DOHH2 (cell line): Measurements from ENCODE around the gene RABL3.
"Not testable (repeated sequence)": the region's sequence is repeated elsewhere in the genome, so short reads cannot be mapped to it uniquely, and the experiment has no call there.

Source experiments
- H3F3A ChIP-seq: fragments of 200-600 bp; sonication (generic), shearing (Covaris generic); 2 replicates; pipeline ENCODE4 v1.6.0; 2016; ENCODE audit warnings: antibody characterized with exemption, mild to moderate bottlenecking; ENCODE audit not compliant: control insufficient read depth, insufficient read depth
- H3K27ac ChIP-seq: fragments of 200-600 bp; sonication (generic); 2 replicates; pipeline ENCODE4 v1.5.1; 2014; ENCODE audit warnings: low read depth, mild to moderate bottlenecking, low read length, moderate library complexity
- H3K27me3 ChIP-seq: fragments of 200-600 bp; sonication (generic); 2 replicates; pipeline ENCODE4 v1.6.1; 2014; ENCODE audit warnings: mild to moderate bottlenecking, low read length, mixed read lengths; ENCODE audit not compliant: control insufficient read depth
- H3K36me3 ChIP-seq: fragments of 200-600 bp; sonication (generic); 2 replicates; pipeline ENCODE4 v1.6.1; 2014; ENCODE audit warnings: mild to moderate bottlenecking, low read length, moderate library complexity, mixed read lengths; ENCODE audit not compliant: control insufficient read depth
- H3K4me1 ChIP-seq: fragments of 200-600 bp; sonication (generic); 2 replicates; pipeline ENCODE4 v1.6.1; 2014; ENCODE audit warnings: mild to moderate bottlenecking, low read length, mixed read lengths; ENCODE audit not compliant: control insufficient read depth
- H3K4me2 ChIP-seq: fragments of 200-600 bp; sonication (generic); 2 replicates; pipeline ENCODE4 v1.6.0; 2014; ENCODE audit warnings: mild to moderate bottlenecking, low read length, moderate library complexity
- H3K4me3 ChIP-seq: fragments of 200-600 bp; sonication (generic); 2 replicates; pipeline ENCODE4 v1.5.1; 2014; ENCODE audit warnings: mild to moderate bottlenecking, low read length, mixed read lengths
- H3K79me2 ChIP-seq: fragments of 200-600 bp; sonication (generic); 2 replicates; pipeline ENCODE4 v1.6.1; 2014; ENCODE audit warnings: mild to moderate bottlenecking, low read length, mixed read lengths; ENCODE audit not compliant: control insufficient read depth
- H3K9me2 ChIP-seq: fragments of 200-600 bp; sonication (generic); replicated peaks from 2 replicates; pipeline ENCODE4 v1.6.1; 2014; ENCODE audit warnings: mild to moderate bottlenecking, low read length, mixed read lengths; ENCODE audit not compliant: control insufficient read depth
- H3K9me3 ChIP-seq: fragments of 200-600 bp; sonication (generic); 2 replicates; pipeline ENCODE4 v1.6.1; 2014; ENCODE audit warnings: antibody characterized with exemption, low read length, mixed read lengths; ENCODE audit not compliant: control insufficient read depth, insufficient read depth
- H4K20me1 ChIP-seq: fragments of 200-600 bp; sonication (generic); 2 replicates; pipeline ENCODE4 v1.6.0; 2014; ENCODE audit warnings: low read depth, mild to moderate bottlenecking, antibody characterized with exemption, low read length, moderate library complexity; ENCODE audit not compliant: control insufficient read depth, insufficient read depth
- EZH2phosphoT487 ChIP-seq: fragments of 200-600 bp; sonication (generic); IDR thresholded peaks from 2 replicates; pipeline ENCODE4 v1.6.1; 2017; ENCODE audit warnings: borderline replicate concordance, mild to moderate bottlenecking, antibody characterized with exemption, low read length, moderate library complexity, mixed read lengths
- TF ChIP-seq, protein P1 (sequence below): fragments of 200-600 bp; sonication (generic); IDR thresholded peaks from one replicate; pipeline ENCODE4 v1.5.1; 2014; ENCODE audit warnings: antibody characterized with exemption, mild to moderate bottlenecking, low read depth, low read length; ENCODE audit not compliant: poor library complexity, severe bottlenecking

RABL3 gene

DNA sequence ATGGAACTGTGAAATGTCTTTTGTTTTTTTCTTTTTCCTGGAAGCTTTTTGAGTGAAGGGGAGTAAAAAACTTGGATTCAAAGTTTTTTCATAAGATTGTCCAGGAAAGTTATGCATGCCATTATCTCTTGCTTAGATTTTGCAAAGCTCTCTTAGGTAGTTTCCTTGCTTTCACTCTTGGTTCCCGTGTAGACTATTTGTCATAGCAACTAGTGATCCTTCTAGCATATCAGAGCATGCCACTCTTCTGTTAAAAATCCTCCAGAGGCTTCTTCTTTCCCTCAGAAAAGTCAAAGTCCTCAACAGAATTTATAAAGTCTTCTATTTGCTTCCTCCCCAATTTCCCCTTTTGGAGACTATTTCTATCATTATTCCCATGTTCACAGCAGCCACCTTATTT, 21.3 kb upstream of the RABL3 start:
- no peaks in the 10 kb centered on the region for H3F3A ChIP-seq
- no peaks in the 10 kb centered on the region for H3K4me1 ChIP-seq
- no peaks in the 10 kb centered on the region for H4K20me1 ChIP-seq
- peaks cover 64% of the 10 kb centered on the region for H3K79me2 ChIP-seq
- no peak overlapping the region for H3K4me2 ChIP-seq
- no peaks in the 10 kb centered on the region for H3K36me3 ChIP-seq
- TF ChIP-seq, protein P1, sequence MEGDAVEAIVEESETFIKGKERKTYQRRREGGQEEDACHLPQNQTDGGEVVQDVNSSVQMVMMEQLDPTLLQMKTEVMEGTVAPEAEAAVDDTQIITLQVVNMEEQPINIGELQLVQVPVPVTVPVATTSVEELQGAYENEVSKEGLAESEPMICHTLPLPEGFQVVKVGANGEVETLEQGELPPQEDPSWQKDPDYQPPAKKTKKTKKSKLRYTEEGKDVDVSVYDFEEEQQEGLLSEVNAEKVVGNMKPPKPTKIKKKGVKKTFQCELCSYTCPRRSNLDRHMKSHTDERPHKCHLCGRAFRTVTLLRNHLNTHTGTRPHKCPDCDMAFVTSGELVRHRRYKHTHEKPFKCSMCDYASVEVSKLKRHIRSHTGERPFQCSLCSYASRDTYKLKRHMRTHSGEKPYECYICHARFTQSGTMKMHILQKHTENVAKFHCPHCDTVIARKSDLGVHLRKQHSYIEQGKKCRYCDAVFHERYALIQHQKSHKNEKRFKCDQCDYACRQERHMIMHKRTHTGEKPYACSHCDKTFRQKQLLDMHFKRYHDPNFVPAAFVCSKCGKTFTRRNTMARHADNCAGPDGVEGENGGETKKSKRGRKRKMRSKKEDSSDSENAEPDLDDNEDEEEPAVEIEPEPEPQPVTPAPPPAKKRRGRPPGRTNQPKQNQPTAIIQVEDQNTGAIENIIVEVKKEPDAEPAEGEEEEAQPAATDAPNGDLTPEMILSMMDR, result no peak
- no peak for TF ChIP-seq EZH2phosphoT487
- H3K9me2 ChIP-seq, result no peaks in the 10 kb centered on the region
- H3K27me3 ChIP-seq, result no peaks in the 10 kb centered on the region
- no peak overlapping the region for H3K27ac ChIP-seq
- no peaks in the 10 kb centered on the region for H3K9me3 ChIP-seq
- no peak overlapping the region for H3K4me3 ChIP-seq

DNA sequence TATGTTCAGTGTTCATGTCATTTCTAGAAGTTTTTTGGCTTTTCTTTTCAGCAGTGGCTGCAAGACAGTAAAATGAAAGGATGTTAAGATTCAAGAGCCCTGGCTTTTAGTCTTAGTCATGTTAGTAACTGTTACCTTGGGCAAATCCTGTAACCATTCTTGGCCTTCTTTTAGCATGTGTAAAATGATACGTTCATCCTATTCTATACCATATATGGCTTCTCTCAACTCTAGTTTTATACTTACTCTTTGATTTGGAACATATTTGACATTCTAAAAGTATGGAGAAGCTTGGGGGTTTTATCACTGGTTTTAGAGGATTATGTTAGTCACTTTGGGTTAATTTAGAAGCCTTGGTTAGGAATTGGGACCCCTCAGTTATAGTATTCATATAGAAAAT, 20.3 kb upstream of the RABL3 start:
- no peaks in the 10 kb centered on the region for H3K9me2 ChIP-seq
- no peaks in the 10 kb centered on the region for H3F3A ChIP-seq
- H3K9me3 ChIP-seq, result no peaks in the 10 kb centered on the region
- no peaks in the 10 kb centered on the region for H3K4me1 ChIP-seq
- H3K27ac ChIP-seq, result no peak overlapping the region
- no peaks in the 10 kb centered on the region; the same call in 1 of the 2 replicates for H3K36me3 ChIP-seq
- no peaks in the 10 kb centered on the region for H3K27me3 ChIP-seq
- no peak overlapping the region for H3K4me3 ChIP-seq
- H3K4me2 ChIP-seq, result no peak overlapping the region
- H3K79me2 ChIP-seq, result peaks cover 69% of the 10 kb centered on the region
- TF ChIP-seq, protein P1, result no peak
- no peak for TF ChIP-seq EZH2phosphoT487
- no peaks in the 10 kb centered on the region for H4K20me1 ChIP-seq

GRCh38 chr3:120758551-120758950, 16.2 kb upstream of the RABL3 start:
- H3K9me3 ChIP-seq, H3K27me3 ChIP-seq, H4K20me1 ChIP-seq, H3K4me3 ChIP-seq, H3K27ac ChIP-seq, H3K4me2 ChIP-seq, H3F3A ChIP-seq, H3K9me2 ChIP-seq, H3K4me1 ChIP-seq: not testable (repeated sequence)
- H3K36me3 ChIP-seq, result peaks cover 23% of the 10 kb centered on the region
- peaks cover 66% of the 10 kb centered on the region for H3K79me2 ChIP-seq

DNA sequence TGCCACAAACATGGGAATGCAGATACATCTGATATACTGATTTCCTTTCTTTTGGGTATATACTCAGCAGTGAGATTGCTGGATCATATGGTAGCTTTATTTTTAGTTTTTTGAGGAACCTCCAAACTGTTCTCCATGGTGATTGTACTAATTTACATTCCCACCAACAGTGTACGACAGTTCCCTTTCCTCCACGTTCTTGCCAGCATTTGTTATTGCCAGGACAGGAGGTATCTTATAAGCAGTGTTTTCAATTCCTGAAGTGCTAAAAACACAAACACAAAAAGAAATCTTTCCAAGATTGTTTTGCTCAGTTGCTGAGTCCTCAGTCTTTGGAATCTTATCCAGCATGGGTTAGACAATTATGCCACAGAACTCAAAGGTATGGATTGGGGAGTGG, 13.7 kb upstream of the RABL3 start:
- H4K20me1 ChIP-seq, result no peaks in the 10 kb centered on the region
- H3K9me3 ChIP-seq, result no peaks in the 10 kb centered on the region
- no peak overlapping the region for H3K4me2 ChIP-seq
- TF ChIP-seq, protein P1, result no peak
- no peak for TF ChIP-seq EZH2phosphoT487
- H3K79me2 ChIP-seq, result peaks cover 75% of the 10 kb centered on the region
- H3K27me3 ChIP-seq, result no peaks in the 10 kb centered on the region
- no peaks in the 10 kb centered on the region for H3K4me1 ChIP-seq
- H3K4me3 ChIP-seq, result no peak overlapping the region
- peaks cover 46% of the 10 kb centered on the region for H3K36me3 ChIP-seq
- no peaks in the 10 kb centered on the region for H3F3A ChIP-seq
- H3K9me2 ChIP-seq, result no peaks in the 10 kb centered on the region
- H3K27ac ChIP-seq, result no peak overlapping the region
